HG03280 (cell line): Measurements from ENCODE around the gene ZNF419.
"Not testable (repeated sequence)": the region's sequence is repeated elsewhere in the genome, so short reads cannot be mapped to it uniquely, and the experiment has no call there.

Experiments used
- ATAC-seq: cut with Tn5 transposase; IDR thresholded peaks from one replicate; pipeline ENCODE4 v1.9.1; 2021; ENCODE audit warnings: mild to moderate bottlenecking, moderate library complexity; ENCODE audit not compliant: unreplicated experiment

Gene ZNF419

DNA sequence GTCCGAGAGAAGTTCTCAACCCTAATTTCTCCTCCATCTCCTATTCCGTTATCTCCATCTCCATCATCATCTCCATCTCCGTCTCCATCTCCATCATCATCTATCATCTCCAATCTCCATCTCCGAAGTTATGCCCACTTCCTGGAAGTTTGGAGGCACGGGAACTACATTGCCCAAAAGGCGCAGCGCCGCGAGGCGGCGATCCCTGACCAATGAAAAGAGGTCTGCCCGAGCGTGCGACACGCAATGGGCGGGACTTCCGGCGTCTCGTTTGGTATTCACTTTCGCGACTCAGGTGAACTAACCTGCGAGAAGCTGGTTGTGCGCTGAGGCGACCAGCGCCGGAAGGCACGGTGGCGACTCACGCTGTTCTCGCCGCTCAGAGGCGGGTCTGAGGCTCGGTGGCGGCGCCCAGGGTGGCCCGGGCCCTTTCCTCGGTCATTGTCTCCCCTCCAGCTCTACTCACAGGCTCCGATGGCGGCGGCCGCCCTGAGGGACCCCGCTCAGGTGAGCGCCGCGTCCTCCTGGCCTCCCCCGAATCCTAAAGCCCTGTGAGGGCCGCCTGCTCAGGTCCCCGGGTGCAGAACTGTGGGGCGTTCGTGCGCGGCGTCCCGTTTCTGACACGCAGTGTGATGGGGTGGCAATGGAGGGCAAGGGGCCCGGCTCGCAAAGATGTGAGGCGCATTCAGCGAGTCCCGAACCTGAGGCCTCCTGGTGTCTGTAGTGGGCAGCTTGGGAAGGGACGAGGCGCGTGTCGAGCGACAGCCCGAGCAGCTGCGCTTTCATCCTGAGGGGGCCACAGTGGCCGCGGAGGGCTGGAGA, at the start of gene ZNF419:
Gene ZNF419 (plus strand): TSS at position 274 of the 822 bp plus-strand sequence. CDS start 201 bp downstream, at position 475.
- ATAC-seq: peak; percentile 98

DNA sequence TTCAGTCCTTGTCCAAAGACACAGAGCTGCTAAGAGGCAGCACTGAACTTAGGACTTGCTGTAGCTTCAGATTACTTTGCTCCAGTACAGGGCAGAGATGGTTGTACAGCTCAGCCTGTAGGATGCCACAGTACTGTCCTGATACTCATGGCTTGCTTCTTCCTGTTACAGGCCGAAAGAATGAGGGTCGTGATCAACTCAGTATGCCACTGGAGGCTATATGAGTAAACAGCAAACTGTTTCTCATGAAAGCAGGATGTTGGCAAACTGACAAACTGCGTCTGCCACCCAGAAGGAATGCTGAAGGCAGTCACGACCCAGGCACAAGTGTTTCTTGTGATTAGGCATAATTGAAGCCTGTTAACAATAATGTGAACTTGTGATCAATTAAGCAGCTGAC, 49.6 kb upstream of the ZNF419 start:
- no peak for ATAC-seq

DNA sequence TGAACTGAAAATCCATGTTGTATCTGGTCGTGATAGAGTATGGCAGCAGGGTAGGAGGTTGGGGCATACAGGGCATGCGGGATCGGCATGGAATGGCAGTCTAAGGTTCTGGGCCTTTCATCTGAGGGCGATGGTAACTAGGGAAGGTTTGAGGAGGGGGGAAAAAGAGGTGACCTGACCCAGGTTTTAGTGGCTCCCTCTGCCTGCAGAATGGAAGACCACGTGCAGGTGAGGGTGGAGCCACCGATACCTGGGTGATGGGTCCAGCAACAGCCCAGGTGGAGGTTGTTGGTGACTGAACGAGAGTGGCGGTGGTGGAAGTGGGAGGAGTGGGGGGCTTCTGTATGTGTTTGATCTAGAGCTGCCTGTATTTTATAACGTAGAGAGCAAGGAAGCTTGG, 48.6 kb upstream of the ZNF419 start:
- ATAC-seq: no peak

DNA sequence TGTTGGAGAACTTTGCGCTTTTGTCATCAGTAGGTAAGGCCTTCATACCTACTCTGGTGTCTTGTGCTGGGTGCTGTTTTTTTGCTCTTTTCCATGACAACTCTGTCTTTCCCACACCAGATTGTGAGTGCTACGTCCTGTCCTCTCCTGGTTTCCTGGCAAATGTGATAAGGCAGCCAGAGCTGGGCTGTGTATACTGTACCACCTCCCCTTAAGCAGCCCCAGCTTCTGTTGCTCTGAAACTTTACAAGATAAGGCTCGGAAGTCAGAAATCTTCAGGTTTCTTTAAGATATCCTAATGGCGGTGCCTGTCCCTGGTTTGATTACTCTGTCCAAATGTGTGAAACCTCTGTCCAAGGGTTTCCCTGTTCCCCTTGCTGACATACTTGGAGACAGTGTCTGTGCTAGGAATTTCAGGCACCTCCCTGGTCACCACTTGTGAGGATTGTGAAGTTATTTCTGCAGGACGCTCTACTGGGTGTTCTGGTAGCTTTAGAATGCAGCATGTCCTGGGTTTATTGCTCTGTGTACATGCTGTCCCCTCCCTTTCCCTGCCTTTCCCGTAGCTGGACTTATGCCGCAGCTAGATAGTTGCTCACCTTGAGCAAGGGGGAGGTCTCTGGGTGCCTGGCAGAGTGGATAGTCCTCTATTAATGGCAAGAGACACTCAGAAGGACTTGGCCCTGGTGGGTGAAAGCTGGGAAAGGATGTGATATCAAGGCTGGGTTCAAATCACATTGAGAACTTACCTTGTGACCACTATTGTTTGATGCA, 45.4 kb upstream of the ZNF419 start:
- ATAC-seq: no peak

DNA sequence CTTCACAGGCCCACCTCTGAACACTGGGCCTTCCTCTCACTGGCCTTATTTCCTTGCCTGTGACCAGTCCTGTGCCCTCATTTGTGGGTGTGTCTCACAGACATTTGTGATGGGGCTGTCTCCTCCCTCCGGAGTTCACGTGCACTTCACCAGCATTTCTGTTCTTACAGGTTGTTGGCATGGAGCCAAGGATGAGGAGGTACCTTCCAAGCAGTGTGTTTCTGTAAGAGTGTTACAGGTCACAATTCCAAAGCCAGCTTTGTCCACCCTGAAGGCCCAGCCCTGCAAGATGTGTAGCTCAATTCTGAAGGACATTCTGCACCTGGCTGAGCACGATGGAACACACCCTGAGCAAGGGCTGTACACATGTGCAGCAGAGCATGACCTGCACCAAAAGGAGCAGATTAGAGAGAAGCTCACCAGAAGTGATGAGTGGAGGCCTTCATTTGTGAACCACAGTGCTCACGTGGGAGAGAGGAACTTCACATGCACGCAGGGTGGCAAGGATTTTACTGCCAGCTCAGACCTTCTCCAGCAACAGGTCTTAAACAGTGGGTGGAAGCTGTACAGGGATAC, 44.3 kb upstream of the ZNF419 start:
- ATAC-seq: no peak

DNA sequence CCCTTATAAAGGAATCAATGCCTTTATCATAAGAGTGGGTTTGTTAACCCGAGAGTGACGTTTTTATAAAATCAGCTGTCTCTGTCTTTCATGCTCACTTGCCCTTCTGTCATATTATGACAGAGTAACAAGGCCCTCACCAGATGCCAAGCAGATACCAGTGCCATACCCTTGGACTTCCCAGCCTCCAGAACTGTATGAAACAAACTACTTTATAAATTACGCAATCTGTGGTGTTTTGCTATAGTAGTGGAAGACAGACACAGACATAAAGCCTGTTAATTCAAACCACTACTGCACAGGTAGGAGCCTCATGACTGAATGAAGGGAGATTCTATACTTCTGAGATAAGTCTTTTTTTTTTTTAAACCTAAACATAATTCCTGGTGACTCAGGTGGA, 35.2 kb upstream of the ZNF419 start:
- ATAC-seq: no peak

DNA sequence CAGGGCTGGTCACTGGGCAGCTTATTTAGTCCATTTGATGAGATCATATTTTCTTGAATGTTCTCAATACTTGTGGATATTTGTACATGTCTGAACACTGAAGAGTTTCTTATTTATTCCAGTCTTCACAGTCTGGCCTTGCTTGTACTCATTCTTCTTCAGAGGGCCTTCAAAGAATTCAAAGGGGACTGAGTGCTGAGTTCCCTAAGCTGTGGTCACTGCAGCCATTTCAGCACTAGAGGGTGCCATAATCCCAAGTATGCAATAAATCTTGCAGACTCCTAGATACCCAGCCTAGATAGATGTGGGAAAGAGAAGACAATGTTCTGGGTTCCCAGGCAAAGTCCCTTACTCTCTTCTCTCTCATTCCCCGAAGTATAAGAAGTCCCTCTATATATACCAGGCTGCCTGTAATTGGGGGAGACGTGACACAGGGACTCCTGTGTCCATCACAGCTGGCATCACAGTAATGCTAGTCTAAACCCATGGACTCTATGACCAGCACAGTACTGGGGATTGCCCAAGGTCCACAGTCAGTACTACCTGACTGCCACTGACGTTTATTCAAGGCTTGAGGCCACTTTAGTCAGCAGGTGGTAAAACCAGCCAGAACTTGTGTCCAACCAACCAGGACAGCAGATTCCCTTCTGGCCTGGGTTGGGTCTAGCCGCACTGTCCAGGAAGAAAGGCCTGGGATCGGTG, 21.7 kb upstream of the ZNF419 start:
- no peak for ATAC-seq

DNA sequence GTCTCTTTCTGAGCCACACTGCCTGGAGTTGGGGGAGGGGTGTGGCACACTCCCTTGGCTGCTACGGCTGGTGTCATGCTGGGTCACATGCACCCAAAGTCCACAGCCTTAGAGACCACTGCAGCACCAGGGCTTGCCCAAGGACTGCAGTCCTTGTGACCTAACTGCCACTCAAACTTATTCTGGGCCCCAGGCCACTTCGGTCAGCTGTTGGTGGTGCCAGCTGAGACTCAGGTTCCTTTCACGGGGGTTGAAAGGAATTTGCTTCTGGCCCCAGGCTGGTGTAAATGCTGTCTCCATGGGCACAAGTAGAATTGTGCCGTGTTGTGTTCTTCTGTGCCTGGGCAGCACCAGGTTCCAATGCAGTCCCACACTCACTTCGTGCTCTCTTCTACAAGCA, 21.1 kb upstream of the ZNF419 start:
- no peak for ATAC-seq

DNA sequence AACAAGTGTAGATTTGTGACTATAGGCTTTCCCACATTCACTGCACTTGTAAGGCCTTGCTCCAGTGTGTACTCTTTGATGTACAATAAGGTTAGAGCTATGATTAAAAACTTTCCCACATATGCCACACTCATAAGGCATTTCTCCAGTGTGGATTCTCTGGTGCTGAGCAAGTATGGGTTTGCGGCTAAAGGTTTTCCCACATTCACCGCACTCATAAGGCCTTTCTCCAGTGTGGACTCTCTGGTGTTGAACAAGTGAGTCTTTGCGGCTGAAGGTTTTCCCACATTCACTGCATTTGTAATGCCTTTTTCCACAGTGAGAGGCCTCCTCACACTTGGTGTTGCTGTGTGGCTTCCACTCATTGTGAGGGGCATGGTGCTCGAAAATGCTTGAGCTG, 13.9 kb upstream of the ZNF419 start:
- ATAC-seq: no peak

DNA sequence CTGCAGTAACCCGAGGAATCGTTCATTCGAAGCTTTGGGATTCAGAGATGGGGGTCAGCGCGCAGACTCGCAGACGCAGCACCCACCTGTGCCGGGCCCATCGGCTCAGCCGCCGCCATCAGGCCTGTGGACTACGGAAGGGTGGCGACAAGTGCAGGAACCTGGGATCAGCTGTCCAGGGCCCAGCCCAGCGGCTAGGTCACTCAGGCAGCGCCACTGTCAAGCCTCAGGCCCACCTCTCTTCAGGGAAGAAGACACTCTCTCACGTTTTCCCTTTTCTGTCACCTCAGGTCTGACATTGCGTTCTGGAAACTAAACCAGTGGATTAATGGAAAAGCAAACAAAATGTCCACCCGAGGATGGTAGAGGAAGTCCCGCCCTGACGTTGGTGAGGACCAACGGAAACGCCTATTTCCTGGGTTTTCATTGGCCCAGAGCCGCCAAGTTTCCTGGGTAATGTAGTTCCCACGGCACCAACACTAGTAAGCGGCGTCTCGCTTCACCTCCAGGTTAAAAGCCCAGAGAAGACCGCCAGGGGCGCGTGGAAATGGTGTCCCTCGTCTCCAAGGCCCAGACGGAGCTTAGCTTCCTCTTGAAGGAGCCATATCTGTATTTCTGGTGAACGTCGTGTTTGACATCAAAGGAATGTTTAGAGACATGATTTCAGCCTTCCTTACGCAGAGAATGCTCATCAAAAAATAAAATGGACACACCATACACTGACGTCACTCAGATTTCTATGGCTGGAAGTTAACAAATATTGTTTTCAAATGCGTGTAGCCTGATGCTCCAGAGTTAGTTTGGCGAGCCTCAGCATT, 10.2 kb upstream of the ZNF419 start, which contains the start of gene ZNF772:
Gene ZNF772 (minus strand): TSS at position 376 of the 818 bp plus-strand sequence. CDS start 257 bp downstream, at position 119.
- peak; percentile 96 for ATAC-seq

DNA sequence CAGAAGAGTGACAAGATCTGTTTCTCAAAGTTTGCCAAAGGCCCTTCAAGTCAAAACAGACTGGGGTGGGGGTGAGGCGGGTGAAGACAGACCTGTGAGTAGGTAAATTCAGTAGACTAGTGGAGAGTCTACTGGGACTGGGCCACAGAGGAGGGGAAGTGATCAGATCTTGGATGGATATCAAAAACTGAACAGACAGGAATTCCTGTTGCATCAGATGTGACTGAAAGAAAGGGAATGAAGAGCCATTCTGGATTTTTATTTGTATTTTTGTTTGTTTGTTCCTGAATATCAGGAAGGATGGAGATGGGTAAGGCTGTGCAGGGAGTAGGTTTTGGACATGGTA, 722 bp downstream of the ZNF419 start:
- not testable (repeated sequence) for ATAC-seq

DNA sequence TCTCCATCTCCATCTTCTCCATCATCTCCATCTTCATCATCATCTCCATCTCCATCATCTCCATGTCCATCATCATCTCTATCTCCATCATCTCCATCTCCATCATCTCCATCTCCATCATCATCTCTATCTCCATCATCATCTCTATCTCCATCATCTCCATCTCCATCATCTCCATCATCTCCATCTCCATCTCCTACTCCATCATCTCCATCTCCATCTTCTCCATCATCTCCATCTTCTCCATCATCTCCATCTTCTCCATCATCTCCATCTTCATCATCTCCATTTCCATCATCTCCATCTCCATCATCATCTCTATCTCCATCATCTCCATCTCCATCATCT, 11.8 kb downstream of the ZNF419 start:
- not testable (repeated sequence) for ATAC-seq

DNA sequence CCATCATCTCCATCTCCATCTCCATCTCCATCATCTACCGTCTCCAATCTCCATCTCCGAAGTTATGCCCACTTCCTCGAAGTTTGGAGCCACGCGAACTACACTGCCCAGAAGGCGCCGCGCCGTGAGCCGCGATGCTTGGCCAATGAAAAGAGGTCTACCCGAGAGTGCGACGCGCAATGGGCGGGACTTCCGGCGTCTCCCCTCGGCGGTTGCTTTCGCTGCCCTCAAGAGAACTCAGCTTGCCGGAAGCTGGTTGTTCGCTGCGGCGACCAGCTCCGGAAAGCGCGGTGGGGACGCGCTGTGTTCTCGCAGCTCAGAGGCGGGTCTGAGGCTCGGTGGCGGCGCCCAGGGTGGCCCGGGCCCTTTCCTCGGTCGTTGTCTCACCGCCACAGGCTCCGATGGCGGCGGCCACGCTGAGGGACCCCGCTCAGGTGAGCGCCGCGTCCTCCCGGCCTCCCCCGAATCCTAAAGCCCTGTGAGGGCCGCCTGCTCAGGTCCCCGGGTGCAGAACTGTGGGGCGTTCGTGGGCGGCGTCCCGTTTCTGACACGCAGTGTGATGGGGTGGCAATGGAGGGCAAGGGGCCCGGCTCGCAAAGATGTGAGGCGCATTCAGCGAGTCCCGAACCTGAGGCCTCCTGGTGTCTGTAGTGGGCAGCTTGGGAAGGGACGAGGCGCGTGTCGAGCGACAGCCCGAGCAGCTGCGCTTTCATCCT, 12.3 kb downstream of the ZNF419 start, which contains the start of gene ZNF773:
Gene ZNF773 (plus strand): TSS at position 259 of the 716 bp plus-strand sequence. CDS start 143 bp downstream, at position 402.
- ATAC-seq: peak; percentile 100

DNA sequence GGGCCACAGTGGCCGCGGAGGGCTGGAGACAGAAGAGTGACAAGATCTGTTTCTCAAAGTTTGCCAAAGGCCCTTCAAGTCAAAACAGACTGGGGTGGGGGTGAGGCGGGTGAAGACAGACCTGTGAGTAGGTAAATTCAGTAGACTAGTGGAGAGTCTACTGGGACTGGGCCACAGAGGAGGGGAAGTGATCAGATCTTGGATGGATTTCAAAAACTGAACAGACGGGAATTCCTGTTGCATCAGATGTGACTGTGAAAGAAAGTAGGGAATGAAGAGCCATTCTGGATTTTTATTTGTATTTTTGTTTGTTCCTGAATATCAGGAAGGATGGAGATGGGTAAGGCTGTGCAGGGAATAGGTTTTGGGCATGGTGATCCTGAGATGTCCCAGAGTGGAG, 12.8 kb downstream of the ZNF419 start:
- not testable (repeated sequence) for ATAC-seq

DNA sequence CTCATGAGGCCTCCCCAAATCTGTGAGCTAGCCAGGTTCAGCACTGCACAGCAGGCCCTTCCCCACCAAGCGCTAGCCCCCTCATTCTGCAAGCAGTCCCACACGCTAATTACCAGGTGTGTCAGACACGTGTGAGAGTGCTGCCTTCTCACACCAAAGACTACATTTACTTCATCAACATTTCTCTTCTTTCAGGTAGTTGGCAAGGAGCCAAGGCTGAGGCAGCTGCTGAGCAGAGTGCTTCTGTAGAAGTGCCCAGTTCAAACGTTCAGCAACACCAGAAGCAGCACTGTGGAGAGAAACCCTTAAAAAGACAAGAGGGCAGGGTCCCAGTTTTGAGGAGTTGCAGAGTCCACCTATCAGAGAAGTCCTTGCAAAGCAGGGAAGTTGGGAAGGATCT, 18.6 kb downstream of the ZNF419 start:
- no peak for ATAC-seq

DNA sequence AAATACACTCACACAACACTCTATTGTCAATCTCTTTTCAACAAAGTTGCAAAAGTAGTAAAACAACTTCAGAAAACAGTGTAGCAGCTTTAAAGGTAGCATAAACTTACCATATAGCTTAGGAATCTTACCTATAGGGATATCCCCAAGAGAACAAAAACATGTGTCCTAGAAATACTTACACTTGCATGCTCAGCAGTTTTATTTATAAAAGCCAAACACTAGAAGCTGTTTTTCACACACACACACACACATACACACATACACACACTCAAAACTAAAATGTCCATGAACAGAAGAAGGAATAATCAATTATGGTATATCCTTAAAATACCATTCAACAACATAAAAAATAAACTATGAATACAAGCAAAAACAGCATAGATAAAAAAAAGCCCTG, 23.9 kb downstream of the ZNF419 start:
- ATAC-seq: no peak

DNA sequence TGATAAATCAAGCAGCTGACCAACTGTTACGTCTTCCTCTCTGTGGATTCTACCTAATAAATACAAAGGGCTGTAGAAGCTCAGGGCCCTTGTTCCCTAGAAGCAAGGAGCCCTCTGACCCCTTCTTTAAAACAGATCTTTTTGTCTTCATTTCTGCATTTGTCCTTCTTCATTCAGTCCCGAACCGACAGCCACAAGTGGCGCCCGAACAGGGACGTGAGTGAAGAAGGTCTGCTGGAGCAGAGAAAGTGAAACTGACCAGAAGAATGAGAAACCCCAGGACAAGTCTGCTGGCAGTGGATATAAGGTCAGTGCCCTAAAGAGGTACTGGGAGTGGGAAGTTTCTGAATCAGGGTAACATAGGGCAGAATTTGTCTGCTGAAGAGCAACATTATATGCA, 25.3 kb downstream of the ZNF419 start:
- no peak for ATAC-seq

DNA sequence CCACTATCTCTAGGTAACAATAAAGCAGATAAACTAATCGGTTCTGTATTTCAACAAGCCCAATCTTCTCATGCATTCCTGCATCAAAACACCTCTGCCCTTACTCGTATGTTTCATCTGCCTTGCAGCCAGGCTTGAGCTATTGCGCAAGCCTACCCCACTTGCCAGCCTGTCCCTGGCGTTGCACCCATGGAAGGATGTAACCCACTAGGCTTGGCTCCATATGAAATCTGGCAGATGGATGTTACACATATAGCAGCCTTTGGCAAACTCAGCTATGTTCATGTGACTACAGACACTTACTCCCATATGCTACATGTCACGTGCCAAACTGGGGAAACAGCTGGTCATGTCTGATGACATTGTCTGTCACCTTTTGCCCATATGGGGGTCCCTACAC, 27.7 kb downstream of the ZNF419 start:
- no peak for ATAC-seq

DNA sequence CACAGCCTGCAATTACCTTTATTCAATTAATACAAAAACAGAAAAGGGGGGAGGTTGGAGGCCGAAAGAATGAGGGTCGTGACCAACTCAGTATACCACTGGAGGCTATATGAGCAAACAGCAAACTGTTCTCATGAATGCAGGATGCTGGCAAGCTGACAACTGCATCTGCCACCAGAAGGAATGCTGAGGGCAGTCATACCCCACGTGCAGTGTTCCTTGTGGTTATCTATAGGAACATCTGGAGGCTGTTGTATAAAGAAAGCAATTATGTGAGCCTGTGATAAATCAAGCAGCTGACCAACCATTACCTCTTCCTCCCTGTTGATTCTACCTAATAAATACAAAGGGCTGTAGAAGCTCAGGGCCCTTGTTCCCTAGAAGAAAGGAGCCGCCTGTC, 30.5 kb downstream of the ZNF419 start:
- ATAC-seq: not testable (repeated sequence)
